GM12891 (cell line): Measurements from ENCODE around the gene PGBD5. TPM values are rescaled to one million over a fixed set of nuclear protein-coding genes. Genes with fewer than 3 reads are reported as not detected.
"Not testable (repeated sequence)": the region's sequence is repeated elsewhere in the genome, so short reads cannot be mapped to it uniquely, and the experiment has no call there.

Experiments used
- DNase-seq: peaks from one replicate; pipeline ENCODE4 v3.0.0; 2011; ENCODE audit warnings: low spot score; ENCODE audit not compliant: insufficient read length
- FAIRE-seq: peaks from 2 replicates; lab custom pipeline; 2011; peaks lifted over from hg19 to GRCh38; lab: Jason Lieb, UNC
- PAX5 ChIP-seq: IDR thresholded peaks from 2 replicates; pipeline ENCODE4 v1.6.1; 2011; ENCODE audit warnings: low read length, moderate library complexity, mild to moderate bottlenecking; ENCODE audit not compliant: insufficient read depth, severe bottlenecking
- POLR2A ChIP-seq: IDR thresholded peaks from 2 replicates; pipeline ENCODE4 v1.6.1; 2011; ENCODE audit warnings: low read depth, low read length, control low read depth
- POLR2AphosphoS5 ChIP-seq: IDR thresholded peaks from 2 replicates; pipeline ENCODE4 v1.6.1; 2011; ENCODE audit warnings: low read depth, low read length, control low read depth
- POU2F2 ChIP-seq: IDR thresholded peaks from 2 replicates; pipeline ENCODE4 v1.6.1; 2011; ENCODE audit warnings: low read depth, mild to moderate bottlenecking, control low read depth, low read length, moderate library complexity
- SPI1 ChIP-seq: IDR thresholded peaks from 2 replicates; pipeline ENCODE4 v1.6.1; 2011; ENCODE audit warnings: low read depth, low read length, control low read depth
- TAF1 ChIP-seq: IDR thresholded peaks from 2 replicates; pipeline ENCODE4 v1.6.1; 2011; ENCODE audit warnings: low read depth, low read length, control low read depth
- polyA plus RNA-seq: library from polyadenylated mRNA; unstranded; fragments of >200 nt; gene quantifications from one replicate; pipeline ENCODE4 v1.2.1, GENCODE V29; 2012; ENCODE audit warnings: low read depth, missing spikeins, inconsistent platforms; ENCODE audit not compliant: missing spikeins

The PGBD5 gene, protein sequence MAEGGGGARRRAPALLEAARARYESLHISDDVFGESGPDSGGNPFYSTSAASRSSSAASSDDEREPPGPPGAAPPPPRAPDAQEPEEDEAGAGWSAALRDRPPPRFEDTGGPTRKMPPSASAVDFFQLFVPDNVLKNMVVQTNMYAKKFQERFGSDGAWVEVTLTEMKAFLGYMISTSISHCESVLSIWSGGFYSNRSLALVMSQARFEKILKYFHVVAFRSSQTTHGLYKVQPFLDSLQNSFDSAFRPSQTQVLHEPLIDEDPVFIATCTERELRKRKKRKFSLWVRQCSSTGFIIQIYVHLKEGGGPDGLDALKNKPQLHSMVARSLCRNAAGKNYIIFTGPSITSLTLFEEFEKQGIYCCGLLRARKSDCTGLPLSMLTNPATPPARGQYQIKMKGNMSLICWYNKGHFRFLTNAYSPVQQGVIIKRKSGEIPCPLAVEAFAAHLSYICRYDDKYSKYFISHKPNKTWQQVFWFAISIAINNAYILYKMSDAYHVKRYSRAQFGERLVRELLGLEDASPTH
- 0.01 TPM for polyA plus RNA-seq

DNA sequence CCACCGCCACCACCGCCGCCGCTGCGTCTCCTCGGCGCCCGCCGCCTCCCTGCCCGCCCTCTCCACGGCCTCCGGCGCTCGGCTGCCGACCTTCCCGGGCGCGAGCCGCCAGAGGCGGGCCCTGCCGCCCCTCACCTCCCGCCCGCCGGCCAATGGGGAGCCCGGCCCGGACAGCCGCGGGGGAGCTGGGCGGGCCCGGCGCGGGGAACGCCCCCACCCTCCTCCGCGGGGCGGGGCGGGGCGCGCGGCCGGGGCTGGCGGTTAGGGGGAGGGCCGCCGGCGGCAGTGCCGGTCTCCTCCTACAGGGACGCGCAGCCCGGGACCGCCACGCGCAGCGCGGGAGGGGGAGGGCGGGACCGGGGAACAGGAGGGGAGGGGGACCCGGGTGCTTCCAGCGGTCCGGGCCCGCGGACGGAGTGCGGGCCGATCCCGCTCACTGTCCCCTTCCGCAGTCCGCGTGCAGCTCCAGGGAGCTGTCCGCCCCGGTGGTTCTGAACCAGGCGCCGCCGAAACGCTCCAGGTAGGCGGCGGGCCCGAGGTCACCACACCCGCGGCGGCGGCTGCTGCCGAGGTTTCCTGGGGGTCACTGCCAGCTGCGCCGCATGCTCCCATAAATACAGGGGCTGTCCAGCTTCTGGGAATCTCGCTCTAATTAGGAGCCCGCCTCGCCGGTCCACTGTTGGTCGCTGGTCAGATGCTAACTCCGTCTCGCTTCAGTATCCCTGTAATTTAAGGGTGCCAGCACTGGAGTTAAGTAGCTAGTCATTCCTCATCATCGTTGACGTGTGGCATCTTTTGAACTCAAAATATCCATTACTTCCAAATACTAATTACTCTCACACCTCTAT, at the start of gene PGBD5:
PGBD5 (minus strand) TSS at position 87 of the 848 bp plus-strand sequence. CDS start 404 bp downstream, outside the sequence.
- TF ChIP-seq PAX5 (no peak), TAF1 (no peak), POU2F2 (no peak), POLR2A (no peak), SPI1 (no peak), POLR2AphosphoS5 (no peak)
- FAIRE-seq = no peak
- DNase-seq = peak; percentile 85

DNA sequence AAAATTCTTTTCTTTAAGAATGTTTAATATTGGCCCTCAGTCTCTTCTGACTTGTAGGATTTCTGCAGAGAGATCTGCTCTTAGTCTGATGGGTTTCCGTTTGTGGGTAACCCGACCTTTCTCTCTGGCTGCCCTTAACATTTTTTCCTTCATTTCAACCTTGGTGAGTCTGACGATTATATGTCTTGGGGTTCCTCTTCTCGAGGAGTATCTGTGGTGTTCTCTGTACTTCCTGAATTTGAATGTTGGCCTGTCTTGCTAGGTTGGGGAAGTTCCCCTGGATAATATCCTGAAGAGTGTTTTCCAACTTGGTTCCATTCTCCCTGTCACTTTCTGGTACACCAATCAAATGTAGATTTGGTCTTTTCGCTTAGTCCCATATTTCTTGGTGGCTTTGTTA, 48.8 kb upstream of the PGBD5 start:
- DNase-seq, FAIRE-seq: not testable (repeated sequence)

DNA sequence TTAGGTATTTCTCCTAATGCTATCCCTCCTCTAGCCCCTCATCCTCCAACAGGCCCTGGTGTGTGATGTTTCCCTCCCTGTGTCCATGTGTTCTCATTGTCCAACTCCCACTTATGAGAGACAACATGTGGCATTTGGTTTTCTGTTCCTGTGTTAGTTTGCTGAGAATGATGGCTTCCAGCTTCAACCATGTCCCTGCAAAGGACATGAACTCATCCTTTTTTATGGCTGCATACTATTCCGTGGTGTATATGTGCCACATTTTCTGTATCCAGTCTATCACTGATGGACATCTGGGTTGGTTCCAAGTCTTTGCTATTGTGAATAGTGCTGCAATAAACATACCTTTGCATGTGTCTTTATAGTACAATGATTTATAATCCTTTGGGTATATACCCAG, 44.6 kb upstream of the PGBD5 start:
- FAIRE-seq, DNase-seq: not testable (repeated sequence)

DNA sequence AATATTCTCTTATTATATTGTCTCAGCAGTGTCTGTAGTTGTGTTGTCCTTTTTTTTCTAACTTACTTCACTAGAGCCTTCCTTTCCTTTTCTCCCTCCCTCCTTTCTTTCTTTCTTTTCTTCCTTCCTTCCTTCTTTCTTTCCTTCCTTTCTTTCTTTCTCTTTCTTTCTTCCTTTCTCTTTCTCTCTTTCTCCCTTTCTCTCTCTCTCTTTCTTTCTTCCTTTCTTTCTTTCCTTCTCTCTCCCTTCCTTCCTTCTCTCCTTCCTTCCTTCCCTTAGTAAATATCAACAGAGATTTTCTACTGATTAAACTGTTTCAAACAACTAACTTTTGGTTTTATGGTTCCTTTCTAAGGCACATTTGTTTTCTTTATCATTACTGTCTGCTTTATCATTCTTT, 43.1 kb upstream of the PGBD5 start:
- TF ChIP-seq POLR2A (no peak), POU2F2 (no peak), POLR2AphosphoS5 (no peak), PAX5 (no peak), SPI1 (no peak), TAF1 (no peak)
- FAIRE-seq = no peak
- DNase-seq = no peak

DNA sequence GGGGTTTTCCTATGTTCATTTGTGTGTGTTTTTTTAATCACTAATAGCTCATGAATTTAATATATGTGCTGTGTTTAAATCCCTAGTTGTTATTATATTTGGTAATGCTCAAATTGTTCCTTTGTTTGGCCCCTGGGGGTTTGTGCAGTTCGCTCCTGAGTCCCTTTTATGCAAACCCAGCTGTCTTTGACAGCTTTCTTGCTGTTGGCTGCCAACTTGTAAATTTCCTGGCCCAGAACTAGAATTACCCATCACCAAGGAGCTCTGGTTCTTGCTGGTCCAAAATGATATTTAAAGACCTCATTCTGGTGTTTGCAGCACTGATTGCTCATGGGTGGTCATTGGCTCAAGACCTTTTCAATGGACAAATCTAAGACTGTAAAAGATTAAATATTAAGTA, 39.6 kb upstream of the PGBD5 start:
- DNase-seq (no peak), FAIRE-seq (no peak)

DNA sequence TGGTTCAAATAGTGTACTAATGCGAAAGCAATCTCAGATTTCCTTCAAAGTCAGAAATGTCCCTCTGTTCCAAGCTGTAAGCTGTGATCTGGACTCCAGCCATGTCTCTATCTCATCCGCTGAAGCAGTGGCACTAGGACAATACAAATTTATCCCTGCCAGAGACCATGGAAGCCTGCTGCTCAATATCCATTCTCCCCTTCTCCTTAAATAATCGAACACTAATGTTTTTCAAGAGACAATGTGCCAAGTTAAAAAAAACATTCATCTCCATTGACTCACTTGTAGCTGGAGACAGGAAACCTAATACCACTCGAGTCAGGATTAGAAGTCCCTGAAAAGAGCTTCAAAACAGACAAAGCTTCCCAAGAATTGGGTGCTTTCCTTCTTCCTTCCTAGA, 38.5 kb upstream of the PGBD5 start:
- no peak for FAIRE-seq
- DNase-seq = no peak

More for the DNA sequence above, 39.6 kb upstream of the PGBD5 start:
- no peak for TF ChIP-seq POLR2AphosphoS5
- TF ChIP-seq POLR2A = no peak

DNA sequence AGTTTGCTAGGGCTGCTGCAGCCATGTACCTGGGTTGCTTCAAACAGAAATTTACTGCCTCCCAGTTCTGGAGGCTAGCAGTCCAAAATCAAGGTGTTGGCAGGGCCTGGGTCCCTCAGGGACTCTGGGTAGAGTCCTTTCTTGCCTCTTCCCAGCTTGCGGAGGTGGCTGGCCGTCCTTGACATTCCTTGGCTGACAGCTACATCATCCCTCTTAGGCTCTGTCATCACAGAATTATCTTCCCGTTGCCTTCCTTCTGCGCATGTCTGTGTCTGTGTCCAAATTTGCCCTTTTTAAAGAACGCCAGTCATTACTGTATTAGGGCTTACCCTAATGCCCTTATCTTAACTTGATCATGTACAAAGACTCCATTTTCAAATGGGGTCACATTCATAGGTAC, 37.6 kb upstream of the PGBD5 start:
- TF ChIP-seq SPI1 = no peak
- TF ChIP-seq POLR2A = no peak
- no peak for TF ChIP-seq PAX5
- TF ChIP-seq TAF1 = no peak
- no peak for TF ChIP-seq POU2F2
- no peak for TF ChIP-seq POLR2AphosphoS5
- FAIRE-seq = no peak
- DNase-seq = no peak

More for the DNA sequence above, 38.5 kb upstream of the PGBD5 start:
- TF ChIP-seq POLR2AphosphoS5 = no peak
- TF ChIP-seq SPI1 = no peak
- no peak for TF ChIP-seq POLR2A
- TF ChIP-seq TAF1 = no peak
- TF ChIP-seq PAX5 = no peak
- TF ChIP-seq POU2F2 = no peak

DNA sequence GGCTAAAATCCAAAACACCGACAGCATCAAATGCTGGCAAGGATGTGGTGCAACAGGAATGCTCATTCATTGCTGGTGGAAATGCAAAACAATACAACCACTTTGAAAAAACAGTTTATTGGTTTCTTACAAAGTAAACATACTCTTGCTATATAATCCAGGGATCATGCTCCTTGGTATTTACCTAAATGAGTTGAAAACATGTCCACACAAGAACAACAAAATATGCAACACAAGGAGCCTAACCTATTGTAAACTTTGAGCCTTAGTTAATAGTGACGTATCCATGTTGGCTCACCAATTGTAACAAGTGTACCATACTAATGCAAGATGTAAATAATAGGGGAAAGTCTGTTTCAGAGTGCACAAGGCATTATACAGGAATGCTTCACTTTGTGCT, 37.2 kb upstream of the PGBD5 start:
- FAIRE-seq = no peak
- no peak for DNase-seq

DNA sequence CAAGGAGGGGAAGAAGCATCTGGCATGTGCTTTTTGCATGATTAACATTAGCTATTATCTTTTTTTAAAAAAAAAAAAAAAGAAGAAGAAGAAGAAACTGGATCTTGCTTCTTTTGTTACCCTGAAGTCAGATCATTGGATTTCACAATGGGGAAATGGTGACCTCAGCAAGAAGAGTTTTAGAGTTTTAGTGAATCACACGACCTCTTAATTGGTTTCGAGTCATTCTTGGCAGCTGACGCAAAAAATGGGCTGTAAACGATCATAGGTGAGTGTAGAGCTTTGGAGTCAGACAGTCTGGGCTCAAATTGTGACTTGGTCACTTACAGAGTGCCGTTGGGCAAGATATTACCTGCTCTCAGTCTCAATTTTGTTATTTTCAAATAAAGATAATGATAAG, 33.3 kb upstream of the PGBD5 start:
- TF ChIP-seq TAF1 (no peak), SPI1 (no peak), PAX5 (no peak), POLR2AphosphoS5 (no peak), POU2F2 (no peak), POLR2A (no peak)
- no peak for DNase-seq
- FAIRE-seq = no peak

More for the DNA sequence above, 37.2 kb upstream of the PGBD5 start:
- TF ChIP-seq POLR2AphosphoS5 = no peak
- no peak for TF ChIP-seq POU2F2
- TF ChIP-seq PAX5 = no peak
- TF ChIP-seq TAF1 = no peak
- TF ChIP-seq POLR2A = no peak
- no peak for TF ChIP-seq SPI1
